NCI-H446 treated with DMSO at 0.1 percent for 48 hours (cell line): Measurements from ENCODE around the gene ATG16L2.

Experiments used
- DNase-seq: peaks from one replicate; lab custom pipeline; 2025; lab: John Stamatoyannopoulos, UW

ATG16L2 gene, protein sequence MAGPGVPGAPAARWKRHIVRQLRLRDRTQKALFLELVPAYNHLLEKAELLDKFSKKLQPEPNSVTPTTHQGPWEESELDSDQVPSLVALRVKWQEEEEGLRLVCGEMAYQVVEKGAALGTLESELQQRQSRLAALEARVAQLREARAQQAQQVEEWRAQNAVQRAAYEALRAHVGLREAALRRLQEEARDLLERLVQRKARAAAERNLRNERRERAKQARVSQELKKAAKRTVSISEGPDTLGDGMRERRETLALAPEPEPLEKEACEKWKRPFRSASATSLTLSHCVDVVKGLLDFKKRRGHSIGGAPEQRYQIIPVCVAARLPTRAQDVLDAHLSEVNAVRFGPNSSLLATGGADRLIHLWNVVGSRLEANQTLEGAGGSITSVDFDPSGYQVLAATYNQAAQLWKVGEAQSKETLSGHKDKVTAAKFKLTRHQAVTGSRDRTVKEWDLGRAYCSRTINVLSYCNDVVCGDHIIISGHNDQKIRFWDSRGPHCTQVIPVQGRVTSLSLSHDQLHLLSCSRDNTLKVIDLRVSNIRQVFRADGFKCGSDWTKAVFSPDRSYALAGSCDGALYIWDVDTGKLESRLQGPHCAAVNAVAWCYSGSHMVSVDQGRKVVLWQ

DNA sequence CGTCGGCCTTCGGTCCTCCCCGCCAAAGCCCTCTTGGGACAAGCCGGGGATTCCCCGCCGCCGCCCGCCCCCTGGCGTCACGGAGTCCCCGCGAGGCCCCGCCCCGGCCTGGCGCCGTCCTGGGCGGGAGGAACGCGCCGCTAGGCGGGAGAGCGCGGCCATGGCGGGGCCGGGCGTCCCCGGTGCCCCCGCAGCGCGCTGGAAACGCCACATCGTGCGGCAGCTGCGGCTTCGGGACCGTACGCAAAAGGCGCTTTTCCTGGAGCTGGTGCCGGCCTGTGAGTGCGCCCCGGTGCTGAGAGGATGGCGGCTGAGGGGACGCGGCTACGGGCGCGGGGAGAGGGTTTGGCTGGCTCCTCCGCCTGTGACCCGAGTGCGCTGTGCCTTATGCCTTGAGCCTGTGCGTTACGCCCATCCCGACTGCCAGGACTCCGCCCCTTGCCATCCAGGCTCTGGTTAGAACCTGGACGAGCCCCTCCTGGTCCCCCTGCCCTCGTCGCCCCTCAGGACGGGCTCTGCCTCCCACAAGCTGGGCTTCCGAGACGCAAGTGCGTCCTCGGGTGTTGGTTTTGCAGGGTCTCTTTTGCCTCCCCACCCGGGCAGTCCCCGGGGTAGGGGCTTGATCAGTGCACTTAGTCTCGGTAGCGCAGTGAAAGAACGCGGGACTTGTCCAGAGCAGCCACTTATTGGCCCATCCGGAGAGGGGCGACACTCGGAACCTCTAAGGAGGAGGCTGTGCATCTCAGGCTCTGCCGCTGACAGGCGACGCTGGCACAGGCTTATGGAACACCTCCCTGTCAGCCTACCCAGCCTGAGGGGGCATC, at the start of gene ATG16L2:
Gene ATG16L2, plus strand, starts transcription at position 126 of the 824 bp plus-strand sequence. Its CDS starts 35 bp downstream, at position 161.
- peak; percentile 70 for DNase-seq

GRCh38 chr11:72764503-72764902, 49.7 kb upstream of the ATG16L2 start:
- no peak for DNase-seq

DNA sequence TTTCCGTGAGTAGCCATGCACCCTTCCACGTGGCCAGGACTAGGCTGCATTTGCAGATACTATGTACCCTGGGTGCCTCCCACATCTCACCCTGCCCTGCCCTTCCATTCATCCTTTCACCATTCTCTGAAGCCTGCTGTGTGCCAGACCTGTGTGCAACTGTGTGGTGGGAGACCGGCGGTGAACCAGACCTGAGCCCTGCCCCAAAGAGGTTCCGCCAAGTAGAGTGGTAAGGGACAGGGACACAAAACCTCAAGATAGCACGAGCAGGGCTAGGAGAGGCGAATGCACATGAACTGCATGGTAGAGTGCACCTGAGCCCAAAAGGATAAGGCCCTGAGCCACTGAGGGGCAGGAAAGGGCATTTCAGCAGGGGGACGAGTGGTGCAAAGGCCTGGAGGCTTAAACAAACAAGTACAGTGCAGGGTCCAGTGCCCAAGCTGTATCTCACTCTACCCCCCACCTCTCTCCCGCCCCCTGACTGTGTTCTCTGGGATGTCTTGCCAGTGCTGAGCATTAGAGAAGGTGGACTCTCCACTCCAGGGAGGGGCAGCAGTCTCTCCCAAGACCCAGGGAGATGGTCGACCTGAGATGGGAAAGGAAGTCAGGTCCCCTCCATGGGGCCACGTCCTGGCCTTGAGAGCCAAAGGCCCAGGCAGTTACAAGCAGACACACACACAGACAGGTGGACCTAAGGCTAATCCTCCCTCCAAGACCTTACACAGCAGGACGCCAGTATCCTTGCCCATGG, 47.9 kb upstream of the ATG16L2 start:
- no peak for DNase-seq

DNA sequence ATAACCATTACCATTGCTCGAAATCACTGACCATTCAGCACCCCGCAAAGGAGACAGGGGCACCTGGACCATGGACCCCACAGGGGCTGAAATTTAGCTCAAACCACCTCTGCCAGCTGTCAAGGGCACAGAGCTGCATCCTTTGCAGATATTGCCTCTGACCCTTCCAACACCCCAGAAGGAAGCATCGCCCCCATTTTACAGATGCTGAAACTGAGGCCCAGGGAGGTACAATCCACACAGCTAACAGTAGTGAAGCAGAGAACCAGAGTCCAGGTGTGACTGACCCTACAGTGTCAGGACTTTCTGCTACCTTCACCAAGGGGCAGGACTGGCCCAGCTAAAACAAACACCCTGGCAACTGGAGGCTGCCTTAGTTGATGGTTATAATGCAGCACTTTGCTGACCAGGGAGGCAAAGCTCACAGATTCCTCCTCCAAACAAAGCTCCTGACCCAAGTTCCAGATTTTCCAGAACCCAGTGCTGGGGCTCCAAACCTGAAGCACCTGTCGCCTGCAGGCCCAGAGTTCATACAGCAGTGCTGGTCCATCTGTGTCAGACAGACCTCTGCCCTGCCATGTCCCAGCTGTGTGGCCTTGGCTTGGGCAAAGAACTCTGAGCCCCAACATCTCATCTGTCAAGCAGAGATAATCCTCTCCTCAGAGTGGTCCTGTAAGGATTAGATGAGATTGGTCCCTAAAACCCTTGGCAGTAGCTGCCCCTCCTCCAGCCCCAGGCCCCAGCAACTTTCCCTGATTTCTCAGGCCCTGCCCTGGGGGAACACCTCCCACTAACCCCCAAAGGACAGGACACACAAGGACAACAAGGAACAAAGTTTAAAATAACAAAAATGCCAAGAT, 46.8 kb upstream of the ATG16L2 start:
- no peak for DNase-seq

DNA sequence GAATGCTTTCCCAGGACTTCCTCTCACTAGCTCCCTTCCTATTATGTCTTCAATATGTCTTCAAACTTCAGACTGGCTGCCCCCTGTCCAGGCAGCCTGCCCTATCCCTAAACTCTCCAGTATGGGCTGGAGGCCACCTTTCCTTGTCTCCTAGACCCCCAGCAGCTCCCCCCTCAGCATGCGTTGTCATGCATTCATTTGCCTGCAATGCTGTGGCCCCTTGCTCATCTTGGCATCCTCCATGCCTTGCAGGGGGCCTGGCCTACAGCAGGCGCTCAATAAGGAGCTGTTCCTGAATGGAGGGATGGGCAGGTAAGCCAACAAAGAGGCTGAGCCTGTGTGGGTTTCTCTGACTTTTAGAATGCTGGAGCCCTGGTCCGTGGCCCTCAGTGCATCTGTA, 45.6 kb upstream of the ATG16L2 start:
- DNase-seq, result no peak

DNA sequence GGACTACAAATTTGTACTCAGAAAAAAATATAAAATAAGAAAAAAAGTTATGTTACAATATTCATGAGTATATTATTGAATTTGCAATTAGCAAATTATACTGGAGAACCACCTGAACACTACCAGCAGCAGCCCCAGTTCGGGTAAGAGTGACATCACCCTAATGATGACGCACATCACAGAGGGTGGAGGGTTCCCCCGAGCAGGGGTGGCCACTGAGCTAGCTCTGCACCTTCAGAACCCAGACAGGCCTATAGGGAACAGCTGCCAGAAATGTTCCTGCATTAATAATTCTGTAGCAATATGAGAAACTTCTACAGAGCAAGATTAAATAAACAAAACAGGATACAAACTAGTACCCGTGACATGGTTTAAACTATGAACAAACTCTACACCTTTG, 44.5 kb upstream of the ATG16L2 start:
- DNase-seq, result no peak

DNA sequence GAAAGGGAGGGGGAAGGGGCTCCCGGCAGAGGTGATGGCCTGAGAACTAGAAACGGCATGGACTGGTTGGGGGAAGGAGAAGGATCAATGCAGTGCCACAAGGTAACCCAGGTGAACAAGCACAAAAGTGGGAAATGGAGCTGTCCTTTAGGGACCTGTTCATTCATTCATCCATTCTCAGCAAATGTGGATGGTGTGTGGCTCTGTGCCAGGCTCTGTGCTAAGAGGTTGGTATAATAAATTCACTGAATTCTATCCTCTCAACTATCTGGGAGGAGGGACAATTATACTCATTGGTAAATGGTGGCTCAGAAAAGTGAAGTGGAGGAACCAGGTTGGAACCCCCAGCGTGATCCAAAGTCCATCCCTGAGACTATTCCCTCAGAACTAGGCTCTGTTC, 43.4 kb upstream of the ATG16L2 start:
- no peak for DNase-seq

GRCh38 chr11:72771507-72771906, 42.7 kb upstream of the ATG16L2 start:
- no peak for DNase-seq

GRCh38 chr11:72772059-72772458, 42.2 kb upstream of the ATG16L2 start:
- no peak for DNase-seq

- DNase-seq, result peak; percentile 27
These were observed 40.9 kb upstream of the ATG16L2 start for GRCh38 chr11:72773291-72773690.

DNA sequence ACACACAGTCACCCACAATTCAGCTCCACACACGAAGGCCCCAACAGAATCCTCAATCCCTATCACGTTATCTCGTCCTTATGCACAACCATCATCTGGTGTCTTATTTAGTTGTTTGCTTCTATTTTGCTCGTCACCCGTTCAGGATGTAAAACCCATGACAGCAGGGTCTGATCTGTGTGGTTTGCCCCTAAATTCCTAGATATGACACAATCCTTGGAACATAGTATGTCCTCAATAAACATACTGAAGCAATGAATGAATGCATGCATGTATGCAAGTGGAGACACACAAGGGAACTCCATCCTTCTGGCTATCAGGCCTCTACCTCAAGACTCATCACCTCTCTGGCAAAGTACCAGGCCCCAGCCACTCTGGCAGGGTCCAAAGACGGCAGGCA, 40.5 kb upstream of the ATG16L2 start:
- DNase-seq, result no peak

GRCh38 chr11:72774499-72774898, 39.7 kb upstream of the ATG16L2 start:
- DNase-seq, result no peak

DNA sequence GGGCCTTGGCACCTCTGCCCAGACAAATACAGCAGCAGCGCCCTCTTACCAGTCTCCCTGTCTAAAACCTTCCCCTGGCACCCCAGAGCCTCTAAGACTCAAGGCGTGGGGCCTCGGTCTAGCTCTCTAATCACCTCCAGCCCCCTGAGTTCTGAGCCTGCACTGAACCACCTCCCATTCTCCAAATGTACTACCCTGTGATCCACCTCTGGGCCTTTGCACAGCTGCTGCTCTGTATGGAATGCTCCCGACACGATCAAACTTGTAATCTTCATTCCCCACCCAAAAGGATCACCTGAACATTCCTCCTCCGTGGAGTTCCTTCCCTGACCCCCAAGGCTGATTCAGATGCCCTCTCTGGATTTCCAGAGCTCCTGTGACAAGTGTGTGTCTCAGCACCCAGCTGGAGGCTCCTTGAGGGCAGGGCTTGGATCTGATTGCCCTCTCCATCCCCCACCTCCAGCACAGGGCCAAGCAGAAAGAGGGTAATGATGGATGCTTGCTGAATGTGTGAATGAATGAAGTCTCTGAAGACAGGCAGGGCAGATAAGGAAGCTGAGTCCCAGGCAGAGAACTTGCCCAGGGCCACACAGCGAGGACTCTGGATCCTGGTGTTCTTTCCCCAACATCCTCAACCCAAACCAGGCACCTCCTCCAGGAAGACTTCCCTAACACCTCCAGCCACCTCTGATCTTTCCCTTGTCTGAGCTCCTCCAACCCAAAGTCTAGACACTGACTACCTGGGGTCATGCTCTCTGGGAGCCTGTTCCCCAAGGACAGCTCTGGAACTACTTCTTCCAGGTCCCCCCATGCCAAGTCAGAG, 38.7 kb upstream of the ATG16L2 start:
- DNase-seq, result no peak

DNA sequence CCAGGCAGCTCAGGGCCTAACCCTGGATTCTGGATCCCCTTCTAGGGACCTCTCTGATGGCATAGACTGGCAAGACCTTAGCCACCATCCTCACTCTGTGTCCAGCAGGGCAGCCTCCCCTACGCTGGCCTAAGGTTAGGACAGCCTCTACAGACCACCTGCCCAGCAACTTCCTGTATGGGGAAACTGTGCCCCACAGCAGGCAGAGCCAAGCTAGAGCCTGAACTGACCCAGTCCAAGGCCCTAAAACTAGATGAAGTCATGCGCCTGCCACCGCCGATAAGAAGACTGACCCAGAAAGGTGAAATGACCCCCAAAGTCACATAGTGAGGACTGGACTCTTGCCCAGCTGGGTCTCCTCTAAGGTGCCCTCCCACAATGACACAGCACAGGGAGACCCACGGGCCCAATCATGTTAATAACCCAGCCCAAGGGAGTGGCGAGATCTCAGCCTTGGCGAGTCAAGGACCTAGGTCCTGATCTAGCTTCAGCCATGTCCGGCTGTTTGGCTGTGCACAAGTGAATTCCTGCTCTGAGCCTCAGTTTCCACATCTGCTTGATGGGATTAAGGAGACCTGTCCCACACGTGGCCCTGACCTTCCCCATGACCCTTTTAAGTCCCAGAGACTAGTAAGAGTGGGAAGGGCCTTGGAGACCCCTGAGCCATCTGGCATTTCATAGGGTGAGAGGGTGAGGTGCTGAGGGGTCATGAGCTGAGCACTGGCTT, 37.9 kb upstream of the ATG16L2 start:
- DNase-seq, result no peak

DNA sequence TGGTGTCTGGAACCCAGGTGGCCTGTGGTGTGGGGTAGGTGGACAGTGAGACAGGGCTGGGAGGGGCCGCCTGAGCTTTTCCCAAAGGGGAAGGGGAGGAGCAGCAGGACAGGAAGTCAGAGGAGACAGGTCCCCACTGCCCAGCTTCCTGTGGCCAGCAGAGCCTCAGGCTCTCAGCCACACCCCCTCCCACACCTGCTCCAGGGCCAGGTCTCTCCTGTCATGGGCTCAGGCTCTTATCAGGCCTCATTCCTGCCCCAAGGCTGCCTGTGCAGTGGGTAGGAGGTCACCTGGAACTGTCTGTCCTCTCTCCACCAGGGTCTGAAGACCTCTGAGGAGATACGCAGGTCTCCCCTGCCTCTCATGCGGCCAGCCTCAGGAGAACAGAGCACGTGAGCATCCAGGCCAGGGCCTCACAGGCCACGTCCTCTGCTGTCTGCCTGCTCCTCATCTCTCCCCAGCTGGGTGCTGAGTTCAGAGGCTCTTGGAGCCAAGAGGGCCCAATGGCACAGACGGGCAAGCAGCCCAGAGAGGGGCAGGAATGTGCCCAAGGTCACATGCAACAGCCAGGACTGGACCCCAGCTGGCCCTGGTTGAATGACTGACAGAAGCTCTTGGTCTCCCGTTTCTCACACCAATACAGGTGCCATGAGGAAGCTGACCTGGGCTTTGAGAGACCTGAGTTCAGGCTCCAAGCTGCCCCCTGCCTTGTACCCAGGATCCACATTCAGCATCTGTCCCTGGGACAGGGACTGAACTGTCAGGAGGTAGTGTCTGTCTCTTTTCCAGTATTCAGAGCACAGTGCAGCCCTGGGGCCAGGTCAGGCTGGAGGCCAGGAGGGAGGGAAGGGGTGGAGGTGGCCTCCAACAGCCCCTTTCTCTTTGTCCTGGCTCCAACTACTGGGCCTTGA, 37.1 kb upstream of the ATG16L2 start:
- DNase-seq, result no peak

DNA sequence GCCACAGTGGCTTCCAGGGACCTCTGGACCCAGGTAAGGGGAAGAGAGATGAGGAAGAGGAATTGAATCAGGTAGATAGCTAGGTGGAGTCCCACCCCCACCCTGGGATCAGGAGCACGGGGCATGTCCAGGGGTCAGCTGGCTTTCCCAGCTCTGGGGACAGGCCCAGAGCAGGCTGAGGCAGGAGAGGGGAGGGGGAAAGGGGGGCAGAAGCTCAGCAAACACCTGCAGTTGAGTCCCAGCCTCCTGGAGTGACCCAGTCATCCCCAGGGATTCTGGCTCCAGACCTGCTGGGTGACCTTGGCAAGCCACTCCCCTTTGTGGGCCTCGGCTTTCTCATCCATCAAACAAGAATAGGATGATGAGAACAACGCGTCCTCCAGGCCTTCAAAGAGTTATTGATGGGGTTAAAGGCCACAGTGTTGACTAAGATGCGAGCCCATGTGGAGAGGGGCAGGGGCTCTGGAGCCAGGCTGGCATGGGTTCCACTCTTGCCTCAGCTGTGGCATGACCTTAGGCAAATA, 36.4 kb upstream of the ATG16L2 start:
- DNase-seq, result no peak

DNA sequence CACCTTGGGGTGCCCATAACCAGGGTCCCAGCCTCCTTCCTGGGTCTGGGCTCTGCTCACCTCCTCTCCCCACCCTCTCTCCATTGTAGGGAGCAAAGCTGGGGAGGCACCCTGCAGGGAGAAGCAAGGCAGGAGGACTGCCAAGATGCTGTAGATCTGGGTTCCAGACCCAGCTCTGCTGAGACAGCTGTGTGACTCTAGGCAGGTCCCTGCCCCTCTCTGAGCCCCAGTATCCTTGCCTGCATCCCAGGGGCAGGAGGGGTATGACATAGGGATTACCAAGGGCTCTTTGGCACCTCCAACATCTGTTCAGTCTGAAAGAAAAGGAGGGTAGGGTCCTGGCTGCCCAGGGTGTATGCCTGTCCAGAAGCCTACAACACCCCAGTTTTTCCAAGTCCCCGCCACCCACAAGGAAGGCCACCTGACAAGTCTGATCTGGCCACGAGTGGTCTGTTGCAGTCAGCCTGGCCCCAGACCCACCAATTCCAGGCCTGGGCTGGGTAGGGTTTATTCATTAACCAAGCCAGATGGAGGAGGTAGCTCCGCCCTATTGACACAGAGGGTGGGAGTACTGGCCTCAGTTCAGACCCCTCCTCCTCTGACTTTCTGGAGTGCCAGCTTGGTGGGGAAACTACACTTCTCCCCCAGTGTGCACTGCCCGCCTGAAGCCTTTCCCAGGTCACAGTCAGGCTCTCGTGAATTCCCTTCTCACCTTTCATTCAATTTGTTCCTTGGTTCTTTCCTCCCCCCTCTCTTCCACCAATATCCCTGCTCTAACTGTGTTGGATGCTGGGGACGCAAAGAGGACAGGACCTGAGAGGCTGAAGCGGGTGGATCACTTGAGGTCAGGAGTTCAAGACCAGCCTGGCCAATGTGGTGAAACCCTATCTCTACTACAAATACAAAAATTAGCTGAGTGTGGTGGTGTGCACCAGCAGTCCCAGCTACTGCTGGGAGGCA, 35.4 kb upstream of the ATG16L2 start:
- DNase-seq, result no peak
